Sigmoid colon (tissue), 3 donors: ENCODE results near the gene TTC22.

ENCODE experiments used
- POLR2A ChIP-seq, 2 donors: fragments of 450-650 bp; IDR thresholded peaks; one replicate each; pipeline ENCODE4 v1.6.1; 2016; ENCODE audit warnings: antibody characterized with exemption in 2 of 2, mild to moderate bottlenecking in 2 of 2, moderate library complexity in 2 of 2
- TF ChIP-seq, protein P1 (sequence below), 4 experiments: fragments of 450-650 bp in 3 of 4; fragments of 200-600 bp in 1 of 4; IDR thresholded peaks; one replicate each; pipeline ENCODE4 v1.5.1; 2016 to 2019; ENCODE audit warnings: antibody characterized with exemption in 4 of 4, mild to moderate bottlenecking in 3 of 4, moderate library complexity in 2 of 4

DNA sequence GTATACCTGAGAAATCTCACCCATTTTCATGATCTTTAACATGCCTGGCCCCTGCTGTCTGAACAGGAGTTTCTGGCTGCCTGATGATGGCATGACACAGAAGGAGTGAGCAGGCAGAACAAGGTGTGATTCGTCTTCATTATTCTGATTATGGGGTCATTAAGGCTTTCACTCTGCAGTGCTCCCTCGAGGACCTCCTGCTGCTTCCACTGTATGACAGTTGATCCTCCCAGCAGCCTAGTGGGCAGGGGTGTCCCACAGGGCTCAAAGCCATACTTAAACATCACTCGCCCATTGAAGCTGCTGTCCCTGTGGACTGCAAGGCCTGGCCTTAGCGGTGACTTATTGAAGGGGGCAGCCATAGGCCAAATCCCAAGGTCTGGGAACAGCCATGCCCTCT, 24.1 kb downstream of the TTC22 start:
- TF ChIP-seq POLR2A (IDR thresholded peaks at IDR 0.05): no peak
- TF ChIP-seq, protein P1, sequence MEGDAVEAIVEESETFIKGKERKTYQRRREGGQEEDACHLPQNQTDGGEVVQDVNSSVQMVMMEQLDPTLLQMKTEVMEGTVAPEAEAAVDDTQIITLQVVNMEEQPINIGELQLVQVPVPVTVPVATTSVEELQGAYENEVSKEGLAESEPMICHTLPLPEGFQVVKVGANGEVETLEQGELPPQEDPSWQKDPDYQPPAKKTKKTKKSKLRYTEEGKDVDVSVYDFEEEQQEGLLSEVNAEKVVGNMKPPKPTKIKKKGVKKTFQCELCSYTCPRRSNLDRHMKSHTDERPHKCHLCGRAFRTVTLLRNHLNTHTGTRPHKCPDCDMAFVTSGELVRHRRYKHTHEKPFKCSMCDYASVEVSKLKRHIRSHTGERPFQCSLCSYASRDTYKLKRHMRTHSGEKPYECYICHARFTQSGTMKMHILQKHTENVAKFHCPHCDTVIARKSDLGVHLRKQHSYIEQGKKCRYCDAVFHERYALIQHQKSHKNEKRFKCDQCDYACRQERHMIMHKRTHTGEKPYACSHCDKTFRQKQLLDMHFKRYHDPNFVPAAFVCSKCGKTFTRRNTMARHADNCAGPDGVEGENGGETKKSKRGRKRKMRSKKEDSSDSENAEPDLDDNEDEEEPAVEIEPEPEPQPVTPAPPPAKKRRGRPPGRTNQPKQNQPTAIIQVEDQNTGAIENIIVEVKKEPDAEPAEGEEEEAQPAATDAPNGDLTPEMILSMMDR (IDR thresholded peaks at IDR 0.05): no peak
